ENCODE data around the gene MSMO1.
"Not testable (repeated sequence)": the region's sequence is repeated elsewhere in the genome, so short reads cannot be mapped to it uniquely, and the experiment has no call there.

- TF ChIP-seq CTCF, POLR2A, POLR2AphosphoS5 (IDR thresholded peaks at IDR 0.05): not testable (repeated sequence)
Observed at GRCh38 chr4:165286619-165287340, 40.7 kb upstream of the MSMO1 start.
